CD4-positive, alpha-beta T cell treated with Interleukin-4 for 4 hours (primary cell): ENCODE data around the gene MRAS.
A peak's percentile ranks its signal among the peaks of the same experiment; 100 is the strongest.

Source experiments
- DNase-seq: peaks from one replicate; pipeline ENCODE4 v3.0.0-alpha.2; 2020

Gene MRAS

DNA sequence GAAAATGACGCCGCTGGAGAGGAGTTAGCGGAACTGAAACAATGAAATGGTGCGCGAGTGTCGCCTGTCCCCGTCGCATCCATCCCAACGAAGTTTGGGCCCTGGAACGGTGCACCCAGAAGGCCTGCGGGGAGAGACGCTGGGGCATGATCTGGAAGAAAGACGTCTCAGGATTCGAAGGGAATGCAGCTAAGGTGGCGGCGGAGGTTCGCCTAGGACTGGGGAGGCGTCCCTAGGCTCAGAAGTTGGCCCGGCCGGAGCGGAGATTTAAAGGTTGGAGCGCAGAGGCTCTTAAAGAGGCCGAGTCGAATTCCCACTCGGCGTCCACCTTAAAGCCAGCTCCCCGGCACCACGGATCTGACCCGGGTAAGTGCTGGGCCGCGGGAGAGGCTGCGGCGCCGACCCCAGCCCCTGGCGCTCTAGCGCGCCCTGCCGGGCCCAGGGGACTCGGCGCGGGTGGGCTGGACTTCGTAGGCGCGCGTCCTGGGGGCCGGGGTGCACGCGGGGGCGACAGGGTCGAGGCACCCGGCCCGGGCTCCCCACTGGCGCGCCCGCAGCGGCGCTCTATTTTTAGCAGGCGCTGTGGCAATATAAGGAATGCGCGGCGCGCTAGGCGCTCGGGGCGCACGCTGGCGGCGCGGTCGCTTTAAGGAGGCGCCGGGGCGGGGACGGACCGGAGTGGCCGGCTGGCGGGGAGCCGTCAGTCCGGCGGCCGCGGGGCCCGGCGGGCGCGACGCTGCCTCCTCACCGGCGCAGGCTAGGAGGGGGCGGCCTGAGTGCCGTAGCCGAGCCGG, at the start of gene MRAS:
Gene MRAS (plus strand): TSS at position 620 of the 794 bp plus-strand sequence. CDS start 24,305 bp downstream, outside the sequence.
- no peak for DNase-seq

GRCh38 chr3:138300647-138301046, 47.7 kb upstream of the MRAS start:
- no peak for DNase-seq

GRCh38 chr3:138303474-138303873, 44.9 kb upstream of the MRAS start:
- no peak for DNase-seq

- no peak for DNase-seq
Measured at GRCh38 chr3:138307899-138308298, 40.5 kb upstream of the MRAS start.

- no peak for DNase-seq
Measured at GRCh38 chr3:138308783-138309182, 39.6 kb upstream of the MRAS start.

DNA sequence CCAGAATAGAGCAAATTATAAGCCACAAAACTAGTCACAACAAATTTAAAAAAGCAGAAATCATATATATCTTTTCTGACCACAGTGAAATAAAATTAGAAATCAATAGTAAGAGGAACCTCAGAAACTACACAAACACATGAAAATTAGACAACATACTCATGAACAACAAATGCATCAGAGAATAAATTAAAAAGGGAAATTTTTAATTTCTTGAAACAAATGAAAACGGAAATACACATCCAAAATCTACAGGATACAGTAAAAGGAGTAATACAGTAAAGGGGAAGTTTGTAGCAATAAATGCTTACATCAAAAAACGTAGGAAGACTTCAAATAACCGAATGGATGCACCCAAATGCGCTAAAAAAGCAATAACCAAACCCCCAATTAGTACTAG, 37.9 kb upstream of the MRAS start:
- DNase-seq = no peak

GRCh38 chr3:138314751-138315150, 33.6 kb upstream of the MRAS start:
- no peak for DNase-seq

GRCh38 chr3:138317687-138318086, 30.7 kb upstream of the MRAS start:
- no peak for DNase-seq

DNA sequence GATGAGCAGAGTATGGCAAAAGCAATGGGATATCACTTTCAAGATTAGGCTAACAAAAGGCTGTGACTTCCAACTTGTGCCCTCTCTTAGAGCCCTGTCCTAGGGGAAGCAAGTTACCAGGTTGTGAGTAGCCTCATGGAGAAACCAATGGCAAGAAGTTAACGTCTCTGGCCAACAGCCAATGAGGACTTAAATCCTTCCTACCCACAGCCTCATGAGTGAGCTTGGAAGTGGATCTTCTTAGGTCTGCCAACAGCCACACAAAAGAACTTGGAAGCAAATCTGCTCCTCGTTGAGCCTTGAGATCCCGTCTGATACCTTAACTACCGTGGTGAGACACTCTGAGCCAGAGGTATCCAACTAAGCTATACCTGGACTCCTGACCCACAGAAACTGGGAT, 24.4 kb upstream of the MRAS start:
- DNase-seq = no peak

GRCh38 chr3:138325990-138326389, 22.4 kb upstream of the MRAS start:
- DNase-seq = no peak

DNA sequence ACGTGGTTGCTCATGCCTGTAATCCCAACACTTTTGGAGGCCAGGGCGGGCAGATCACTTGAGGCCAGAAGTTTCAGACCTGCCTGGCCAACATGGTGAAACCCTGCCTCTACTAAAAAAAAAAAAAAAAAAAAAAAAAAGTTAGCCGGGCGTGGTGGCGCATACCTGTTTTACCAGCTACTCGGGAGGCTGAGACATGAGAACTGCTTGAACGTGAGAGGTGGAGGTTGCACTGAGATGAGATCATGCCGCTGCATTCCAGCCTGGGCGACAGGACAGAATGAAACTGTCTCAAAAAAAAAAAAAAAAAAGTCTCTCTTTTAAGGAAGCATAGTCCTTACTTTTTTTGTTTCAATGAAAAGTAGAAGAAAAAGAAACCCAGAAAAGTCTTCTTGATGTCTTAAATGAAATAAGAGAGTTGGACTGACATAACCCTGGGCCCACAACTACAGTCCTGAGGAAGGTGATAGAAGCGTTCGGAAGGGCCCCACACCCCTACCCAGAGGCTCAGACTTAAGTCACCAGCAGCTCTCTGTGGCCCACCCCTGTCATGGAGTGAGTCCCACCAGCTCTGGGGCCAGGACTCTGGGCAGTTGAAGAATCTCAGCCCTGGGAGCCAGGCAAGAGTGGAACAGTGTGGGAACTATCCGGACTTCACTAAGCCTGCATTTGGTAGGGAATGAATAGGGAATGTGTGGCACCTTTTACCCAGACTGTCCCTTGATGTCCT, 21.3 kb upstream of the MRAS start:
- DNase-seq = no peak

DNA sequence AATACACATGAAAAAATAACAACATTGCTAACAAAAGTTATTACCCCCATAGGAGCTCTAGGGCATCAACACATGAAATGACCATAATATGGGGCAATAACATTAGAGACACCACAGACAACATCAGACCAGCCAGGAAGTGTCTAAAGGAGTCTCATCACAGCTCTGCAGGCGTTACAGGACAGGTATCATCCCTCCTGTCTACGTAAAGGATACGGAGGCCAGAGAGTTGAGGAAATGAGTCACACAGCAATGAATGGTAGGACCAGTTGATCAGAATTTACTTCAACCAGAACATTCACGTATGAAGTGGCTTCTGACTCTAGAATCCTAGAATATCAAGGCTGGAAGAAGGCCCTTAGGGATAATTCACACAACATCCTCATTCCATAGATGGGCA, 20.5 kb upstream of the MRAS start:
- DNase-seq = peak; percentile 11

GRCh38 chr3:138328341-138328740, 20.0 kb upstream of the MRAS start:
- DNase-seq = no peak

- peak; percentile 94 for DNase-seq
Measured at GRCh38 chr3:138329127-138329983, 19.0 kb upstream of the MRAS start, which contains the start of gene NME9. TSS of gene NME9 (minus strand) at chr3:138329851. CDS start at chr3:138329335, 516 bp downstream.

GRCh38 chr3:138329984-138330293, 18.4 kb upstream of the MRAS start:
- DNase-seq = no peak

DNA sequence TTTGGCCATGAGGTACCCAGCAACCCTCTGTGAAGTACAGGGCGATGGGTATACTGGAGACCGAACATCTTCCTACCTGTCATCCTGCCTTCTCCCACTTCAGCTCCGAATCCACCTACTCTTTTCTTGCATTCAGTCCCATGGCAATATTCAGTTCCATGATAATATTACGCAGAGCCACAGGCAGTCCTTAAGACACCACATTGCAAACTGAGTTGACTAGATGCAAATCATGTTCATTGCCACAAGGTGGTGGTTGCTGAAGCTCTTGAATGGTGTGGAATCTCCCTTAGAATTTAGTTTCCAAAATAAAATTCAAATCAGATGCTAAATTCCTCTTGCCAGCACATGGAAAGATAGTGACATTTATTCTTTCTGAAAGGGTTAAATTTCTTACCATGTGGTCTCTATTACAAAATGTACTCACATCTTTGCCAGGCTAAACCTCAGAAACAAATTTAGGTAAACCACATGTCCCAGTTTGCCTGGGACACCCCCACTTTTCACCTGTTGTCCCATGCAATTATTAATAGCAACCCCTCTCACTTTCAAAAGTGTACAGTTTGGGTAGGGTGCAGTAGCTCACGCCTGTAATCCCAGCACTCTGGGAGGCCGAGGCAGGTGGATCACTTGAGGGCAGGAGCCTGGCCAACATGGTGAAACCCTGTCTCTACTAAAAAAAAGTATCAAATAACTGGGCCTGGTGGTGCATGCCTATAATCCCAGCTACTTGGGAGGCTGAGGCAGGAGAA, 17.1 kb upstream of the MRAS start:
- DNase-seq = no peak

- DNase-seq = peak; percentile 31
Measured at GRCh38 chr3:138332472-138333073, 15.8 kb upstream of the MRAS start.

DNA sequence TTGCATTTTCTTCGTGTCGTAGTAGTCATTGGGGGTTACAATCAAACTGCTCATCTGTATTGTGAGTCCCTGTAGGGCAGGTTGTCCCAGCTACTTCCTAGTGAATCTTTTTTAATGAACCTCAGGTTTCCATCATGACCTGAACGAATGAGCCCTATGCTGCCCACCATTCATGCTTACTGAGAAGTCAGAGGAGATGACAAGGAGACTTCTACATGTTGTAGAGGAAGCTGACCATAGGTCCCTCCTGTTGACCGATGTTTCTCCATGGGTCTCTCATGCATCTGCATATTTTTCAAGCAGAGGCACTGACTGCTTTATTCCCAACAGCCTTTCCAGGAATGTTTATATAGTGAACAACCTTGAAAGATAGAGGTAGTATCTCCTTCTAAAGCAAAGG, 13.8 kb upstream of the MRAS start:
- no peak for DNase-seq

- DNase-seq = no peak
Measured at GRCh38 chr3:138336454-138336999, 11.9 kb upstream of the MRAS start.

DNA sequence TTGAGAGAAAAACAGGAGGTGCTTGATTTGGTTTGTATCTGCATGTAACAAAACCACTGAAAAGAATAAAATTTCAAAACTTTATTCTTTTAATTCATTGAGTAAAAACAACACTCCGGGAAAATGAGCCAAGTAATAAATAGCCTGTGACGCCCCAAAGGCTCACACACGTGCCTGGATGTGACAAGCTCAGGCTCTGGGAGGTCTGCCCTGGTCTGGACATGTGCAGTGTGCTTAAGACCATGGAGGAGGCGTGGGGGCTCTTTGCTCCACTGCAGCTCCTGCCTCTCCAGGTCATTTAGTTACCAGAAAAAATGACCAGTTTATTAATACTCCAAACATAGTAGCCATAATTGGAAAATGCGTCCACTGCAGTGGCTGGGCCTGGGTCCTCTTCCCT, 10.1 kb upstream of the MRAS start:
- no peak for DNase-seq

DNA sequence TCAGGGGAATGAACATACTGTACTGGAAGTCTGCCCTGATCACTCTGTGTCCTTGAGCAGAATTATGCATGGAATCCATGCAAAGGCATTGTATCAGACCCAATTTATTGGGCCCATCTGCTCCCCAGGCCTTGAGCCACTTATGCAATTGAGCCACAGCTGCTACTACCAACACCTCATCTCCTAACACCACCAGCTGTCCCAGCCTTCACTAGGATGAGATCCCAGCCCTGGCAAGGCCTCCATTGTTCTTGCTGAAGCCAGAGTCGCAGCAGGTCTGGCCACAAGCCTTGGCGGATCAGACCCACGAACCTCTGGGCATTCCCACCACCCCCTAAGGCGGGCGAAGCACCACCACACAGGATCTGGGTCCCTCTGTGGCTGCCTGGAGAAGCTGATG, 9.6 kb upstream of the MRAS start:
- DNase-seq = no peak

- DNase-seq = no peak
Measured at GRCh38 chr3:138340511-138340910, 7.9 kb upstream of the MRAS start.
